Dendritic cell treated with granulocyte-macrophage colony-stimulating factor and Interleukin-4, amounts not matched to agents 40 ng/mL and 50 ng/mL, for 4 days (primary cell): Measurements from ENCODE around the gene NF1.
"Not testable (repeated sequence)": the region's sequence is repeated elsewhere in the genome, so short reads cannot be mapped to it uniquely, and the experiment has no call there.

ENCODE experiments used
- H3K27ac Mint-ChIP-seq: one replicate; pipeline ENCODE4 v1.8.0; 2022; ENCODE audit warnings: mild to moderate bottlenecking, mixed read lengths
- H3K27me3 Mint-ChIP-seq: one replicate; pipeline ENCODE4 v1.8.0; 2022; ENCODE audit warnings: mild to moderate bottlenecking, mixed read lengths
- H3K36me3 Mint-ChIP-seq: one replicate; pipeline ENCODE4 v1.8.0; 2022; ENCODE audit warnings: low read depth, mixed read lengths
- H3K4me1 Mint-ChIP-seq: one replicate; pipeline ENCODE4 v1.8.0; 2022; ENCODE audit warnings: low read depth, mixed read lengths
- H3K4me3 Mint-ChIP-seq: one replicate; pipeline ENCODE4 v1.8.0; 2022; ENCODE audit warnings: mild to moderate bottlenecking, moderate library complexity, mixed read lengths
- H3K9me3 Mint-ChIP-seq: one replicate; pipeline ENCODE4 v1.8.0; 2022; ENCODE audit warnings: mixed read lengths
- intact Hi-C: fragments of 100-400 bp; cut with micrococcal nuclease; formaldehyde crosslinking; loops from one replicate; pipeline ENCODE4 v1.15.0; 2022

NF1 gene

DNA sequence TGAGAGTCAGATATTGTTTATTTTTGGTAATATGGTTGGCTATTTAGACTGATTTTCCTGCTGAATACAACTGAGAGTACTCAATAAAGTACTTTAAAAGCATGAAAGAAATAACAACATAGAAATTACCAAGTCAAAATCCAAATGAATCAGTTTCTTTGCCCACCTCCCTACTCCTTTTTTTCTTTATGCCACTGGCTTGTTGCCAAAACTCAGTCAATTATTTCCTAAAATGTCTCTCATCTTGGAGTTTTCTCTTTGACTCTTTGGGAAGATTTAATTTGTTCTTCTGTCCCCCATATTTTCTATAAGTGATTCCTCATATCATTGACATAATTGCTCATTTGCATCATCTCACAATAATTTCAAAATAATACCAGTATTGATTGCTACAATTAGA, 204.8 kb downstream of the NF1 start:
- intact Hi-C loops = loop anchor here (5.0 to 10.0 kb wide), 2 partner anchors 38 to 65 kb away; no protein-coding TSS in a partner anchor
- H3K27ac Mint-ChIP-seq = no peak overlapping the region
- H3K4me3 Mint-ChIP-seq = no peak overlapping the region
- H3K9me3 Mint-ChIP-seq = no peaks in the 10 kb centered on the region
- peaks cover 7% of the 10 kb centered on the region for H3K4me1 Mint-ChIP-seq
- no peaks in the 10 kb centered on the region for H3K27me3 Mint-ChIP-seq
- H3K36me3 Mint-ChIP-seq = peaks cover 23% of the 10 kb centered on the region

DNA sequence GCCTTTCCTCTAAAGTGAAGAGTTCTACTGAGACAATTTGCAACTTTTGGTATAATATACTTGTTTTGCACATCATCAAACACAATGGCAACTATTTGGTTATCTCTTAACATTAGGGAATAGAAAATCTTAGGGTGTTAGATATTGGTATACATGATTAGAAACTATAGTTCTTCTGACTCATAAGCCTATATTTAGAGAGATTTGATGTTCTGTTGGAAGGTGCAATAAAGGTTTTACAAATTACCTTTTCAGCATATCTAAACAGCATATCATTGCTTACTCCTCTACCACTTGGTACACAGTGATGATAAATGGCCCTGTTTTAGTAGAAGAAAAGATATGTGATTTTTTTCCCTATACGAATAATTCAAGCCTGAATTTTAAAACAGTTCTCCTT, 212.9 kb downstream of the NF1 start:
- no peaks in the 10 kb centered on the region for H3K27me3 Mint-ChIP-seq
- H3K4me1 Mint-ChIP-seq = peaks cover 56% of the 10 kb centered on the region
- H3K36me3 Mint-ChIP-seq = peaks cover 89% of the 10 kb centered on the region
- intact Hi-C loops = loop anchor here (5.0 to 10.0 kb wide), 2 partner anchors 35 to 57 kb away; no protein-coding TSS in a partner anchor
- H3K9me3 Mint-ChIP-seq = no peaks in the 10 kb centered on the region
- H3K27ac Mint-ChIP-seq = peak overlapping the region; percentile 97
- H3K4me3 Mint-ChIP-seq = peak overlapping the region; percentile 84

DNA sequence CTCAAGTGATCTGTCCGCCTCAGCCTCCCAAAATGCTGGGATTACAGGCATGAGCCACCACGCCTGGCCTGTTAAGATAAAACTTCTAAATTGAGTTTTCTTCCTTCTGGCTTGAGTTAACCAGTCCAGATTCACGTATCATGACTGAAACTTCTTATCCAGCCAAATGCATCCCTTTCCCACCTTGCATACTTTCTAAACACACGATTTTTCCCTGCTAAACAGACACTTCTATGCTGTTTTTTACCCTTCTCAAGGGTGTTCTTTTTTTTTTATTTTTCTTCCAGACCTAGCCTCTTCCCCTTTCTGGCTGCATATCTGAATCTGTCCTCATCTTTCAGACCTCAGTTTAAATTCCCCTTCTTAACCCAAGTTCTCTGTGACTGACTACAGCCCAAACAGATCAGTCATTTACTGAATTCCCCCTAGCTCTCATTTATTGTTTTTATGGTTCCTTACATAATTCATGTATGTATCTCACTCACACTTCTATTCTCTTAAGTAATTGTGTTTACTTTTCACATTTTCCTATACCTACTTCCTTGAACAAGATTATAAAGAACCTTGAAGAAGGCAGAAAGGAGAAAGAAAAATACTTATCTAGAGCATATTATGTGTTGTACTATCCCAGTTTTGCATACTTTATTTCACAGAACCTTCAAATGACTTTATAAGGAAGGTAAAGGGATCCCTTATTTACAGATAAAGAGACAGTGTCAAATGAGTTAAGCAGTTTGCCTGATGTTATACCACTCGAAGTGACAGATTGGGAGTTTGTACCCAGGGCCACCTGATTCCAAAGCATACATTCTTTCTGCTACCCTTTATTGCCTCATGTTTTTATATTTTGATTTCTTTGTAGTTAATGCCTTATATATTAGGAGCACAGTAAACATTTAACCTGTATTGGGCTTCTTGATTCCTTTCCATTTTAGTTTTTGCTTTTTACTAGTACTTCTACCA, 213.9 kb downstream of the NF1 start:
- intact Hi-C loops = loop anchor here (5.0 to 10.0 kb wide), 2 partner anchors 36 to 56 kb away; no protein-coding TSS in a partner anchor
- Mint-ChIP-seq H3K27ac (peak overlapping the region; percentile 97), H3K27me3 (no peaks in the 10 kb centered on the region), H3K4me3 (peak overlapping the region; percentile 84), H3K9me3 (no peaks in the 10 kb centered on the region), H3K4me1 (peaks cover 56% of the 10 kb centered on the region), H3K36me3 (peaks cover 84% of the 10 kb centered on the region)

DNA sequence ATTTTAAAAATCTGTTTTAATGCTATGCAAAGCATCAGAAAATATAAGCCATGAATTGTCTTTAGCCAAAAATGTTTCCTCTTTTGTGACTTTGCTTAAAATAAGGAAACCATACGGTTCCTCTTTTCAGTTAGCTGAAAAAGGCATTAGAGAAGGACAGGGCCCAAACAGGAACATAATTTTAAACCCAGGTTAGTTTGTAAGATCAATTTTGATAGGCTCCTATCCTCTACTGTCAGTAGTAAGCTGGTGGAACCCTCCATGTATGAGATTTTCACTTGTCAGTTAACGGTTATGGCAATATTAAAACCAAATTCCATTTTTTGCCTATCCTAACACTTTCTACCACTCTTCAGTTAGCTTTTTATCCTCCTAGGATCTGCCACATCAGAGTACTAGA, 214.8 kb downstream of the NF1 start:
- Mint-ChIP-seq H3K27me3 (no peaks in the 10 kb centered on the region), H3K36me3 (peaks cover 75% of the 10 kb centered on the region), H3K4me3 (peak overlapping the region; percentile 84), H3K4me1 (peaks cover 52% of the 10 kb centered on the region), H3K9me3 (no peaks in the 10 kb centered on the region), H3K27ac (peak overlapping the region; percentile 97)
- intact Hi-C loops = loop anchor here (5.0 to 10.0 kb wide), 2 partner anchors 37 to 55 kb away; no protein-coding TSS in a partner anchor

DNA sequence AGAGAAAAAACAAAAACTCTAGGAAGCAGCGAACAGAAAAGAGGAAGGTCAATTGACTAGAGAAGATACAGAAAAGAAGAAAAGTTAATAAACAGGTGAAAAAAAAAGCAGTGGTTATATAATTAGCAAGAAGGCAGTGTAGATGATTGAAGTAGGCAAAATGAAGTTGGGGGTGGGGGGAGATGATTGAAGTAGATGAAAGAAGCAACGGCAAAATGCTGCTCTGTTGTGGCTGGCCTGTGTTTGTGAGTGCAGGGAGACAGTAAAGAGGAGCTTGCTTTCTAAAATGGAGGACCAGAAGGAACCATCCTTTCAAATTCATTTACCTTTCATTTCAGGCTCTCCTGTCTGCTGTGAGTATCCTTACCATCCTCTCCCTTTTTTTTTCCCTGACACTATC, 215.5 kb downstream of the NF1 start:
- intact Hi-C loops = no loop called here
- Mint-ChIP-seq H3K27ac (peak overlapping the region; percentile 97), H3K36me3 (peaks cover 68% of the 10 kb centered on the region), H3K27me3 (no peaks in the 10 kb centered on the region), H3K9me3 (no peaks in the 10 kb centered on the region), H3K4me3 (peak overlapping the region; percentile 84), H3K4me1 (peaks cover 48% of the 10 kb centered on the region)

DNA sequence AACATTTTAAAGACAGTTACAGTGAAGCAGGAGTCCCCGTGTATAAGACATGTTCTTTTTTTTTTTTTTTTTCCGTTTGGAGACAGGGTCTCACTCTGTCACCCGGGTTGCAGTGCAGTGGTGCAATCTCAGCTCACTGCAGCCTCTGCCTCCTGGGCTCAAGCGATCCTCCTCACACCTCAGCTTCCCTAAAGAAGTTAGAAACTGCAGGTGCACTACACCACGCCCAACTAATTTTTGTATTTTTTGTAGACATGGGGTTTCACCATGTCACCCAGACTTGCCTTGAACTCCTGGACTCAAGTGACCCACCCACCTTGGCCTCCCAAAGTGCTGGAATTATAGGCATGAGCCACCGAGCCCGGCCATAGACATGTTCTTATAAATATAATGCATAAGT, 216.1 kb downstream of the NF1 start:
- Mint-ChIP-seq H3K36me3 (peaks cover 62% of the 10 kb centered on the region), H3K27me3 (no peaks in the 10 kb centered on the region), H3K9me3 (no peaks in the 10 kb centered on the region), H3K27ac (peak overlapping the region; percentile 97), H3K4me3 (peak overlapping the region; percentile 88), H3K4me1 (peaks cover 44% of the 10 kb centered on the region)
- intact Hi-C loops = no loop called here

DNA sequence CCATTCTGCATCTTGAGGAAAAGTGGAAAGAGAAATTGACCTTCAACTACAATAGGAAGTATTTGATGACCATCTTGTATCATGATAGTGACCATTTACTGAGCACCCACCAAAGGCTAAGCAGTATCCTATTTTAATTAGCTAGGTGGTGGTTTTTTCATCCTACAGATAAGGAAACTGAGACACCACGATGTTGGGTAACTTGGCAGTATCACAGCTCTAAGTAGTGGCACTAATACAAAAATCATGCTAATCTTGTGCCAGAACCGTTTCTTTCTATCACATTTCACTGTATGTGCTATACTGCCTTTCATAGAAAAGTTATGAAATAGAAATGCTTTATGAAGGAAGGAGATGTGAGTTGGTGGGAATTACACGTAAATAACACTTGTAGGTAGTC, 216.7 kb downstream of the NF1 start:
- Mint-ChIP-seq H3K27ac (peak overlapping the region; percentile 97), H3K9me3 (no peaks in the 10 kb centered on the region), H3K36me3 (peaks cover 55% of the 10 kb centered on the region), H3K4me1 (peaks cover 37% of the 10 kb centered on the region), H3K4me3 (peak overlapping the region; percentile 88), H3K27me3 (no peaks in the 10 kb centered on the region)
- intact Hi-C loops = no loop called here

DNA sequence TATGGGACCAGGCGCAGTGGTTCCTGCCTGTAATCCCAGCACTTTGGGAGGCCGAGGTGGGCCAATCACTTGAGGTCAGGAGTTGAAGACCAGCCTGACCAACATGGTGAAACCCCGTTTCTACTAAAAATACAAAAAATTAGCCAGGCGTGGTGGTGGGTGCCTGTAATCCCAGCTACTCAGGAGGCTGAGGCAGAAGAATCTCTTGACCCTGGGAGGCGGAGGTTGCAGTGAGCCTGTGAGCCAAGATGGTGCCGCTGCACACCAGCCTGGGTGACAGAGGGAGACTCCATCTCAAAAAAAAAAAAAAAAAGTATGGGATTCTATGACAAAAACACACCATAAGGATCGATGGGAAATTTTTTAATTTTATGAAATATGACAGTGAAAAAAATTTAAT, 217.4 kb downstream of the NF1 start:
- H3K4me1 Mint-ChIP-seq = peaks cover 30% of the 10 kb centered on the region
- peaks cover 48% of the 10 kb centered on the region for H3K36me3 Mint-ChIP-seq
- peak overlapping the region; percentile 97 for H3K27ac Mint-ChIP-seq
- H3K27me3 Mint-ChIP-seq, intact Hi-C loops, H3K9me3 Mint-ChIP-seq: not testable (repeated sequence)
- peak overlapping the region; percentile 88 for H3K4me3 Mint-ChIP-seq

DNA sequence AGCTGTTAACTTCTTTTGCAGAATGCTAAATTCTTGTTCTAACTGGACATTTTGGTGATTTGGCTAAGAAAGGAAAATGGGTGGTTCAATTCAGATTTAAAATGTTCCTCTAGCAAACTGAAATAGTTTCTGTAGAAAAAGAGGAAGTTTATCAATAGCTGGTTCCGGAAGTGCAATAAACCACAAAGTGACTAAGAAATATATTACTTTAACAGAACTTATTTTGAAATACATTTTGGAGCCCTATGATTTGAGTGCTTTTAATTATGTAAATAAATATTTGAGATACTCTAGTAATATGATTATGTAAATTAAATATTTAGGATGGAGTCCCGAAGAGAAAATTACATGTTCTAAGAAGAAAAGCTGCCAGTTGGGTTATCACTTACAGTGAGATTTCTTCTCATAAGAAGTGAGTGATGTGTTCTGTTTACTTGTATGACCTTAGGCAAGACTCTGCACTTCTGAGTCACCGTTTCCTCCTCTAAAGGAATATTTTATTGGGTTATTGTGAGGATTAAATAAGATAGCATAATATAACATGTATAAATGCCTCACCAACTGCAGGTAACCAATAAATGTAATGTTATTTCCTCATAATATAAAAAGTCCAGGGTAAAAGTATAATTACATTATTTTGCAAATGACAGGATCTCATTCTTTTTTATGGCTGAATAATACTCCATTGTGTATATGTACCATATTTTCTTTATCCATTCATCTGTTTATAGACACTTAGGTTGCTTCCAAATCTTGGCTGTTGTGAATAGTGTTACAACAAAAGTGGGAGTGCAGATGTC, 219.4 kb downstream of the NF1 start, which contains the start of gene EVI2B:
Gene EVI2B, minus strand, starts transcription at position 73 of the 800 bp plus-strand sequence. CDS start 8,445 bp downstream, outside the sequence.
- Mint-ChIP-seq H3K27ac (peak within 1 kb of the TSS; percentile 97), H3K4me1 (peaks cover 34% of the 10 kb centered on the region), H3K4me3 (peak within 1 kb of the TSS; percentile 89), H3K27me3 (no peaks in the 10 kb centered on the region), H3K9me3 (no peaks in the 10 kb centered on the region), H3K36me3 (peaks cover 53% of the 10 kb centered on the region)
- intact Hi-C loops = no loop called here

DNA sequence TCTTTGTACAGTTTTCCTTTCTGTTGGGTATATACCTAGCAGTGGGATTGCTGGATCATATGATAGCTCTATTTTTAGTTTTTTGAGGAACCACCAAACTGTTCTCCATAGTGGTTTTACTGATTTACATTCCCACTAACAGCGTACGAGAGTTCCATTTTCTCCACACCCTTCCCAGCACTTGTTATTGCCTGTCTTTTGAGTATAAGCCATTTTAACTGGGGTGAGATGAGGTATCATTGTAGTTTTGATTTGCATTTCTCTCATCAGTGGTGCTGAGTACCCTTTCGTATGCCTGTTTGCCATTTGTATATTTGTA, 220.0 kb downstream of the NF1 start:
- Mint-ChIP-seq H3K9me3 (no peaks in the 10 kb centered on the region), H3K36me3 (peaks cover 54% of the 10 kb centered on the region), H3K4me1 (peaks cover 33% of the 10 kb centered on the region), H3K27me3 (no peaks in the 10 kb centered on the region), H3K4me3 (peak overlapping the region; percentile 64), H3K27ac (peak overlapping the region; percentile 97)
- intact Hi-C loops = no loop called here

DNA sequence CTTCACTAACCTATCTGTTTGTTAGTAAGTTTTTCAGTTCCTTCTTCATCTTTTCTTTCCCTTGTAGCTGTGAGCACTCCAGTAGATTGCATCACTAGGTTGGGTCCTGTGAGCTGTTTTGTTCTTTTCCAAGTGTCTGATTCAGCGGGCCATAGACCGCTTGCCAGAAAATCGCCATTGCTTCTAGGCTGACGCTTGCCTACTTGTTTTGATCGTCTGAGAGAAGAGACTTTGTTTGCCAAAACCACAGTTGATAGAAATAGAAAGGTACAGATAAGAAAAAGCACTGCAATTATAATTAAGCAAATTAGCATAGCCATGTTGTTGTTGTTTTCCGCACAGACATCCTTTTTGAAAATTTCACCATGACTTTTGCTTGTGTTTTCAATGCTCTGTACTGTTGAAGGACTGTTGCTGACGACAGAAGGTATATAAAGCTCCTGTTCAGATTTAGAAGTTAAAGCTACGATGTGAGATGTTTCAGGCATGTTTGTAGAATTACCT, 223.6 kb downstream of the NF1 start:
- intact Hi-C loops = no loop called here
- peak overlapping the region; percentile 87 for H3K27ac Mint-ChIP-seq
- H3K9me3 Mint-ChIP-seq = no peaks in the 10 kb centered on the region
- no peaks in the 10 kb centered on the region for H3K27me3 Mint-ChIP-seq
- peaks cover 24% of the 10 kb centered on the region for H3K36me3 Mint-ChIP-seq
- H3K4me3 Mint-ChIP-seq = peak overlapping the region; percentile 71
- peaks cover 28% of the 10 kb centered on the region for H3K4me1 Mint-ChIP-seq

DNA sequence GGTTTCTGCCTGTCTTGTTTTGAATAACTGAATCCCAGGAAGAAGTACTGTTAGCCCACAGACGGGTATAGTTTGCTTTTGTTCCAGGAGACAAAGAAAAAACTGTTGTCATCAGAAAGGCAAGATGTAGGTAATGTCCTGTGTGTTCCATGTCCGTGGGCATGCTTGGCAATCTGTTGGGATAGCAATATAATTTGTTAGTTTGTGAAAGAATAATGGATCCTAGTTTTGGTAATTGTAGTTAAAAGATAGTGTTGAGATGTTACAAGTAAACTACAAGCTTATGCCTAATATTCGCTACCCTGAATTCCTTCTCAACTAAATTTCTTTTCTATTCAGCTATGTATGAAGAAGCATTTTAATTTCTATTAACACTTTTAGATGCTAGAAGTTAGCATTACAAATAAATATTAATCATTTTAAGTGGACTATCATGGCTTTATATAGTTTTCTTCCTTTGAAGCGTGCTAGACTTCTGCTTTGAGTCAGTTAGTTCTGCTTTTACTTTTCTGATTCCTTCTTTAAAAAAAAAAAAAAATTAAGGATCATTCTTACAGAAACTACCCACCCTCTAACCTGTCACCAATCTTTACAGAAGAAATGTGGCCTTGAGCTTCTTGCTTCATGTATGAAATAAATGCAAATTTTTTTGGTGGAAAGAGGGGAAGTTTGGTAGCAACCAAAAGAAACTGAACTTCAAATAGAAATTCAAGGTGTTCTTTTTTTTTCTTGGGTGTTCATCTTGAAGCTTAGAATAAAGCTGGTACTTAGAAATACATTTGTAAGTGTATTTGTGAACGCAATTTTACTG, 224.3 kb downstream of the NF1 start:
- peaks cover 22% of the 10 kb centered on the region for H3K36me3 Mint-ChIP-seq
- H3K9me3 Mint-ChIP-seq = no peaks in the 10 kb centered on the region
- no peaks in the 10 kb centered on the region for H3K27me3 Mint-ChIP-seq
- peaks cover 33% of the 10 kb centered on the region for H3K4me1 Mint-ChIP-seq
- peak overlapping the region; percentile 87 for H3K27ac Mint-ChIP-seq
- intact Hi-C loops = no loop called here
- H3K4me3 Mint-ChIP-seq = peak overlapping the region; percentile 71

DNA sequence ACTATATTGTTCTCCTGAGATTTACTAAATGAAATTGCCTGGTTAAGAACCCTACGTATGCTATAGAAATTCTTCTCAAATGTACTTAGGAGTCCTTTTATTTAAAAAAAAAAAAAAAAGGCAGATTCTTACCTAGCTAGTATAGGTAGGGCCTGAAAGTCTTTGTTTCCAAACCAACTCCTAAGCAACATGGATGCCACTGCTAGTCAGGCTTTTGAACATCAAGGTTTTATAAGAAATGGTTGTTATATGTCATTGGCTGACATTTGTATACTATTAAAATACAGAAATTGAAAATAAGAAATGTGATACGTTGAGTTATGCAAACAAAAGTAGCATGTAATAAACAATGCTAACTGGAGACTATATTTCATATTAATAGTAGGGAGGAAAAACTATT, 225.5 kb downstream of the NF1 start:
- peak overlapping the region; percentile 87 for H3K27ac Mint-ChIP-seq
- peaks cover 22% of the 10 kb centered on the region for H3K36me3 Mint-ChIP-seq
- peak overlapping the region; percentile 69 for H3K4me3 Mint-ChIP-seq
- H3K9me3 Mint-ChIP-seq = no peaks in the 10 kb centered on the region
- H3K4me1 Mint-ChIP-seq = peaks cover 28% of the 10 kb centered on the region
- no peaks in the 10 kb centered on the region for H3K27me3 Mint-ChIP-seq
- intact Hi-C loops = loop anchor here (5.0 kb wide), 2 partner anchors 52 to 368 kb away; no protein-coding TSS in a partner anchor
